Thyroid gland (tissue), 4 donors: ENCODE measurements around the gene NR6A1. TPM values are rescaled to one million over a fixed set of nuclear protein-coding genes. Genes with fewer than 3 reads are reported as not detected.

Experiments used
- DNase-seq, 2 donors: peaks; one replicate each; pipeline ENCODE4 v3.0.0-alpha.2; 2019
- H3K27ac ChIP-seq, 3 donors: fragments of 200-600 bp; sonication (generic); 1 replicate in 2 of 3; 2 replicates in 1 of 3; pipeline ENCODE4 v1.5.1; 2016 to 2019; ENCODE audit warnings: mild to moderate bottlenecking in 1 of 3, moderate library complexity in 1 of 3
- H3K27me3 ChIP-seq: fragments of 200-600 bp; sonication (generic); one replicate; pipeline ENCODE4 v1.5.1; 2019
- H3K36me3 ChIP-seq, 2 donors: fragments of 200-600 bp; sonication (generic); one replicate each; pipeline ENCODE4 v1.5.1; 2016 to 2019
- H3K4me1 ChIP-seq, 2 donors: fragments of 200-600 bp; sonication (generic); one replicate each; pipeline ENCODE4 v1.5.1; 2017 to 2019
- H3K4me3 ChIP-seq, 3 donors: fragments of 200-600 bp; sonication (generic); replicated peaks in 1 of 3; 1 replicate in 2 of 3; 2 replicates in 1 of 3; pipeline ENCODE4 v1.5.1; 2016; ENCODE audit warnings: mild to moderate bottlenecking in 1 of 3
- H3K9me3 ChIP-seq: fragments of 200-600 bp; sonication (generic); one replicate; pipeline ENCODE4 v1.5.1; 2017
- CTCF ChIP-seq, 6 experiments: fragments of 200-600 bp in 3 of 6; fragments of 450-650 bp in 3 of 6; sonication (generic) in 3 of 6; IDR thresholded peaks; one replicate each; pipeline ENCODE4 v1.5.1; 2016 to 2019; ENCODE audit warnings: antibody characterized with exemption in 6 of 6, mild to moderate bottlenecking in 2 of 6, inconsistent platforms in 1 of 6, moderate library complexity in 1 of 6
- POLR2A ChIP-seq, 2 donors: fragments of 450-650 bp; IDR thresholded peaks; one replicate each; pipeline ENCODE4 v1.6.1; 2017; ENCODE audit warnings: antibody characterized with exemption in 2 of 2, mild to moderate bottlenecking in 2 of 2, moderate library complexity in 1 of 2
- WGBS, 2 donors: methylation state at CpG; one replicate each; pipeline ENCODE4 v1.1.5; 2017; 5-methylcytosine and 5-hydroxymethylcytosine counted together
- intact Hi-C: fragments of 100-400 bp; cut with DNase I; formaldehyde crosslinking; loops from one replicate; pipeline ENCODE4 v1.15.1; 2023
- total RNA-seq, 4 donors: library from RNA; depleted of rRNA; stranded (reverse); fragments of >200 nt; gene quantifications; one replicate each; pipeline ENCODE4 v1.2.3, GENCODE V29; 2016

The NR6A1 gene
- total RNA-seq, 4 donors from 2014 or later: 15.3 to 25.0 (median 19.3) TPM

- H3K27ac ChIP-seq: peak overlapping the region; percentile 90 to 95 (median 95)
- DNase-seq: peak; percentile 62 to 71
- no peaks in the 10 kb centered on the region for H3K27me3 ChIP-seq
- H3K4me1 ChIP-seq: peaks cover 50 to 65% of the 10 kb centered on the region in 2 donors
- intact Hi-C loops: no loop called here
- no peak overlapping the region for H3K4me3 ChIP-seq
- H3K36me3 ChIP-seq: no peaks in the 10 kb centered on the region
- H3K9me3 ChIP-seq: no peaks in the 10 kb centered on the region
- TF ChIP-seq POLR2A (IDR thresholded peaks at IDR 0.05) (no peak), CTCF (IDR thresholded peaks at IDR 0.05) (no peak)
- WGBS, 2 donors: 64 to 69% methylated on average over 10 to 12 of the region's 13 CpGs
These were observed 11.8 kb upstream of the NR6A1 start for GRCh38 chr9:124782661-124783574.

GRCh38 chr9:124781967-124782660, 11.0 kb upstream of the NR6A1 start:
- intact Hi-C loops: no loop called here
- Histone ChIP-seq H3K36me3 (no peaks in the 10 kb centered on the region), H3K9me3 (no peaks in the 10 kb centered on the region), H3K27ac (peak overlapping the region; percentile 90 to 95 (median 95)), H3K27me3 (no peaks in the 10 kb centered on the region), H3K4me3 (no peak overlapping the region), H3K4me1 (peaks cover 54 to 62% of the 10 kb centered on the region in 2 donors)
- no peak for TF ChIP-seq CTCF (IDR thresholded peaks at IDR 0.05)
- no peak for TF ChIP-seq POLR2A (IDR thresholded peaks at IDR 0.05)
- WGBS, 2 donors: 67 to 71% methylated on average over 3 of the region's 3 CpGs
- peak; percentile 29 to 35 for DNase-seq

- TF ChIP-seq CTCF (IDR thresholded peaks at IDR 0.05): no peak
- TF ChIP-seq POLR2A (IDR thresholded peaks at IDR 0.05): no peak
- DNase-seq: no peak
- Histone ChIP-seq H3K4me3 (no peak overlapping the region), H3K27me3 (no peaks in the 10 kb centered on the region), H3K9me3 (no peaks in the 10 kb centered on the region), H3K27ac (peak overlapping the region; percentile 90 to 95 (median 95)), H3K4me1 (peaks cover 57 to 62% of the 10 kb centered on the region in 2 donors), H3K36me3 (no peaks in the 10 kb centered on the region)
- intact Hi-C loops: no loop called here
- WGBS, 2 donors: 94 to 100% methylated on average over 4 of the region's 4 CpGs
These were observed 9.6 kb upstream of the NR6A1 start for GRCh38 chr9:124780757-124781151.

DNA sequence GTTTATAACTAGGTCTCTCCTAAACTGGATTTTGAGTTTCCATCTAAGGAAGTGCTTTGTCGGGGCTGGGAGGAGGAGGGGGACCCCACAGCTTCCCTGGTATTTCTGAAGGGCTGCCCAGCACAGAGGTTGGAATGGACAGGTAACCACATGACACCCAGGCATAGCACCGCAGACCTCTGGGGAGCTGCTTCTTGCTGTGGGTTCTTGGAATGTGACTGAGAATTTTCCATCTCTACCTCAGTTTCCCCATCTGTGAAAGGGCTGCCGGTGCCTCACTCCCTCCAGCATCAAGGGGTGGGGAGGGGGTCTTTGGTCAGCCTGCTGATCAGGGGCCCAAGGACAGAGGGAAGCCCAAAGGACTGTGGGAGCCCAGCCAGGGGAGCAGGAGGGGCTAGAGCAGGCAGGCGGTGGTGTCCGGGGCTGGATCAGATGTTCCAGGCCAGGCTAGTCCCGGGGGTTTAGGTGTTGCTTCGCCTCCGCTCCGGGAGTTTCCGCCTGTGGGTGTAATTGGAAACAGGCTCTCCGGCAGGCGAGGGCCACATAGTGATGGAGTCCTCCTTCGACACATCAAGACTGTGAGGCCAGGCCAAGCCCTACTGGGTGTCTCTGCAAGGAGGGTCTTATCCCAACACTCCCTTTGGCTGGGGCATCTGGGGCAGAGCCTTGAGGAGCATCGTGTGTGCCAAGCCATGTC, 9.1 kb upstream of the NR6A1 start:
- H3K36me3 ChIP-seq: no peaks in the 10 kb centered on the region
- 54 to 59% methylated on average over 10 to 14 of the region's 14 CpGs for WGBS, 2 donors
- H3K27ac ChIP-seq: peak overlapping the region; percentile 90 to 95 (median 95)

More for the DNA sequence above, 9.1 kb upstream of the NR6A1 start:
- Histone ChIP-seq H3K27me3 (no peaks in the 10 kb centered on the region), H3K4me3 (no peak overlapping the region), H3K9me3 (no peaks in the 10 kb centered on the region), H3K4me1 (peaks cover 57 to 62% of the 10 kb centered on the region in 2 donors)
- intact Hi-C loops: no loop called here
- peak; percentile 72 to 75 for DNase-seq
- TF ChIP-seq POLR2A (IDR thresholded peaks at IDR 0.05) (peak in 1 of 2 donors; percentile 47), CTCF (IDR thresholded peaks at IDR 0.05) (no peak)
